H9 (cell line): ENCODE measurements around the gene NAP1L1. TPM values are rescaled to one million over a fixed set of nuclear protein-coding genes. Genes with fewer than 3 reads are reported as not detected.
A peak's percentile ranks its signal among the peaks of the same experiment; 100 is the strongest.

ENCODE experiments used
- DNase-seq: peaks from one replicate; pipeline ENCODE4 v3.0.0-alpha.2; 2017
- H2AFZ ChIP-seq: one replicate; pipeline ENCODE4 v1.6.1; 2013; ENCODE audit warnings: mild to moderate bottlenecking, low read length, control low read depth, moderate library complexity
- H2AK5ac ChIP-seq: 2 replicates; pipeline ENCODE4 v1.6.1; 2013; ENCODE audit warnings: low read length, control low read depth, mixed read lengths; ENCODE audit not compliant: insufficient read length
- H2BK120ac ChIP-seq: one replicate; pipeline ENCODE4 v1.6.1; 2013; ENCODE audit warnings: low read depth, mild to moderate bottlenecking, low read length, control low read depth, inconsistent platforms; ENCODE audit not compliant: poor library complexity, severe bottlenecking
- H2BK12ac ChIP-seq: 2 replicates; pipeline ENCODE4 v1.6.1; 2013; ENCODE audit warnings: low read length, control low read depth, mixed read lengths, low read depth; ENCODE audit not compliant: insufficient read length
- H2BK15ac ChIP-seq: 2 replicates; pipeline ENCODE4 v1.6.1; 2013; ENCODE audit warnings: low read depth, low read length, control low read depth
- H2BK20ac ChIP-seq: one replicate; pipeline ENCODE4 v1.6.1; 2013; ENCODE audit warnings: low read depth, mild to moderate bottlenecking, low read length, control low read depth, inconsistent platforms; ENCODE audit not compliant: poor library complexity, severe bottlenecking
- H2BK5ac ChIP-seq: 2 replicates; pipeline ENCODE4 v1.6.1; 2013; ENCODE audit warnings: low read length, control low read depth, mixed read lengths; ENCODE audit not compliant: insufficient read length
- H3K14ac ChIP-seq: 2 replicates; pipeline ENCODE4 v1.6.1; 2013; ENCODE audit warnings: low read length, control low read depth; ENCODE audit not compliant: insufficient read depth
- H3K18ac ChIP-seq: 2 replicates; pipeline ENCODE4 v1.6.1; 2013; ENCODE audit warnings: low read depth, mild to moderate bottlenecking, mixed read lengths, low read length, control low read depth; ENCODE audit not compliant: insufficient read length
- H3K23ac ChIP-seq: 2 replicates; pipeline ENCODE4 v1.6.1; 2013; ENCODE audit warnings: low read length, control low read depth, mixed read lengths, low read depth; ENCODE audit not compliant: insufficient read length
- H3K23me2 ChIP-seq: 2 replicates; pipeline ENCODE4 v1.6.1; 2013; ENCODE audit warnings: low read depth, mild to moderate bottlenecking, mixed read lengths, low read length, control low read depth; ENCODE audit not compliant: insufficient read length, poor library complexity, severe bottlenecking
- H3K27ac ChIP-seq: 2 replicates; pipeline ENCODE4 v1.5.1; 2013; ENCODE audit warnings: low read length, control low read depth, mixed read lengths, low read depth; ENCODE audit not compliant: insufficient read length
- H3K27me3 ChIP-seq: 2 replicates; pipeline ENCODE4 v1.6.1; 2013; ENCODE audit warnings: low read length, control low read depth, inconsistent platforms; ENCODE audit not compliant: insufficient read depth
- H3K4ac ChIP-seq: 2 replicates; pipeline ENCODE4 v1.6.1; 2013; ENCODE audit warnings: low read depth, mild to moderate bottlenecking, control low read depth, inconsistent platforms, low read length, moderate library complexity
- H3K4me1 ChIP-seq: 2 replicates; pipeline ENCODE4 v1.6.1; 2013; ENCODE audit warnings: low read length, control low read depth, inconsistent platforms; ENCODE audit not compliant: insufficient read depth
- H3K4me2 ChIP-seq: 2 replicates; pipeline ENCODE4 v1.6.1; 2013; ENCODE audit warnings: low read length, control low read depth, mixed read lengths; ENCODE audit not compliant: insufficient read length, insufficient read depth
- H3K56ac ChIP-seq: 2 replicates; pipeline ENCODE4 v1.6.1; 2013; ENCODE audit warnings: low read depth, mild to moderate bottlenecking, mixed read lengths, low read length, control low read depth; ENCODE audit not compliant: insufficient read length
- H3K79me1 ChIP-seq: 2 replicates; pipeline ENCODE4 v1.6.1; 2013; ENCODE audit warnings: low read depth, mild to moderate bottlenecking, moderate library complexity, low read length, control low read depth, inconsistent platforms; ENCODE audit not compliant: insufficient read depth, poor library complexity, severe bottlenecking
- H3K79me2 ChIP-seq: 2 replicates; pipeline ENCODE4 v1.6.1; 2013; ENCODE audit warnings: low read length, control low read depth, inconsistent platforms; ENCODE audit not compliant: insufficient read depth
- H3K9ac ChIP-seq: 2 replicates; pipeline ENCODE4 v1.6.1; 2013; ENCODE audit warnings: low read length, control low read depth, mixed read lengths; ENCODE audit not compliant: insufficient read length; ENCODE audit errors: extremely low read depth
- H3K9me3 ChIP-seq: one replicate; pipeline ENCODE4 v1.6.1; 2013; ENCODE audit warnings: low read depth, low read length, inconsistent platforms; ENCODE audit not compliant: control insufficient read depth
- H3T11ph ChIP-seq: one replicate; pipeline ENCODE4 v1.6.1; 2013; ENCODE audit warnings: mild to moderate bottlenecking, low read length, control low read depth, inconsistent platforms
- H4K20me1 ChIP-seq: one replicate; pipeline ENCODE4 v1.6.1; 2013; ENCODE audit not compliant: control insufficient read depth, insufficient read length, insufficient read depth
- H4K5ac ChIP-seq: 2 replicates; pipeline ENCODE4 v1.6.1; 2013; ENCODE audit warnings: low read depth, mild to moderate bottlenecking, mixed read lengths, low read length, control low read depth; ENCODE audit not compliant: insufficient read length
- H4K8ac ChIP-seq: replicated peaks from 2 replicates; pipeline ENCODE4 v1.6.1; 2013; ENCODE audit warnings: low read length, control low read depth, mixed read lengths, low read depth; ENCODE audit not compliant: insufficient read length
- H4K91ac ChIP-seq: 2 replicates; pipeline ENCODE4 v1.6.1; 2013; ENCODE audit warnings: low read depth, mild to moderate bottlenecking, moderate library complexity, mixed read lengths, low read length, control low read depth; ENCODE audit not compliant: insufficient read length
- H3K27ac Mint-ChIP-seq, 3 experiments: 2 replicates in 2 of 3; 3 replicates in 1 of 3; pipeline ENCODE4 v1.8.0; 2020 to 2021; ENCODE audit warnings: mixed read lengths in 3 of 3, mild to moderate bottlenecking in 1 of 3, moderate library complexity in 1 of 3
- H3K27me3 Mint-ChIP-seq: 2 replicates; pipeline ENCODE4 v1.8.0; 2021; ENCODE audit warnings: low read depth, mild to moderate bottlenecking, moderate library complexity, mixed read lengths
- H3K36me3 Mint-ChIP-seq, 3 experiments: 2 replicates in 2 of 3; 3 replicates in 1 of 3; pipeline ENCODE4 v1.8.0; 2020 to 2021; ENCODE audit warnings: low read depth in 3 of 3, mixed read lengths in 3 of 3; ENCODE audit not compliant: insufficient read depth in 1 of 3
- H3K4me1 Mint-ChIP-seq, 2 experiments: 2 replicates each; pipeline ENCODE4 v1.8.0; 2020; ENCODE audit warnings: mixed read lengths in 2 of 2
- H3K4me3 Mint-ChIP-seq, 2 experiments: 2 replicates in 1 of 2; 3 replicates in 1 of 2; pipeline ENCODE4 v1.8.0; 2020 to 2021; ENCODE audit warnings: mild to moderate bottlenecking in 2 of 2, mixed read lengths in 2 of 2, moderate library complexity in 1 of 2
- H3K9me3 Mint-ChIP-seq, 2 experiments: 2 replicates in 1 of 2; 3 replicates in 1 of 2; pipeline ENCODE4 v1.8.0; 2020; ENCODE audit warnings: mild to moderate bottlenecking in 2 of 2, mixed read lengths in 2 of 2, moderate library complexity in 1 of 2
- CTCF ChIP-seq: fragments of 200-600 bp; sonication (generic); conservative IDR thresholded peaks from 3 replicates; pipeline ENCODE4 v1.8.0; 2021; ENCODE audit warnings: antibody characterized with exemption, mild to moderate bottlenecking
- WGBS: extraction: QIAGEN DNeasy Blood & Tissue Kit; methylation state at CpG from one replicate; pipeline ENCODE4 v1.1.7; 2013; ENCODE audit warnings: missing lambda C conversion rate, low lambda C conversion rate, mixed read lengths; ENCODE audit not compliant: insufficient read length; ENCODE audit errors: extremely low coverage; 5-methylcytosine and 5-hydroxymethylcytosine counted together
- total RNA-seq: library from RNA; stranded (reverse); gene quantifications from 2 replicates; pipeline ENCODE4 v1.2.1, GENCODE V29; 2021

The NAP1L1 gene
- total RNA-seq, 1 experiment from 2014 or later, result 1,012 TPM

- Histone ChIP-seq H4K91ac (no peak overlapping the region), H2BK5ac (no peak overlapping the region), H2AK5ac (no peak overlapping the region), H3T11ph (no peak overlapping the region), H3K23ac (no peak overlapping the region), H2AFZ (no peak overlapping the region), H2BK20ac (no peak overlapping the region), H3K9ac (no peak overlapping the region), H3K27me3 (no peaks in the 10 kb centered on the region), H3K79me2 (no peaks in the 10 kb centered on the region), H3K14ac (no peak overlapping the region), H4K8ac (no peak overlapping the region), H3K18ac (no peak overlapping the region), H3K9me3 (no peaks in the 10 kb centered on the region), H3K4ac (no peak overlapping the region), H4K20me1 (no peaks in the 10 kb centered on the region), H3K27ac (no peak overlapping the region), H3K79me1 (no peaks in the 10 kb centered on the region), H2BK15ac (no peak overlapping the region), H2BK120ac (no peak overlapping the region), H3K56ac (no peak overlapping the region), H3K4me2 (no peak overlapping the region), H2BK12ac (no peak overlapping the region), H3K4me1 (no peaks in the 10 kb centered on the region), H4K5ac (no peak overlapping the region), H3K23me2 (no peaks in the 10 kb centered on the region)
- TF ChIP-seq CTCF, result no peak
- DNase-seq, result no peak
- Mint-ChIP-seq H3K36me3 (no peaks in the 10 kb centered on the region; a peak in 1 of 7 replicates), H3K9me3 (no peaks in the 10 kb centered on the region), H3K27ac (peak overlapping the region in 1 of 3 experiments; percentile 87; a peak in 2 of 7 replicates), H3K4me3 (no peak overlapping the region), H3K4me1 (peaks cover 2% of the 10 kb centered on the region in 2 experiments; a peak in 1 of 4 replicates), H3K27me3 (peaks cover 2% of the 10 kb centered on the region; the same call in 1 of the 2 replicates)
- no CpG with 5 or more reads among the region's 7 CpGs for WGBS
Observed at GRCh38 chr12:76113800-76114757, 29.6 kb upstream of the NAP1L1 start.
